Skeletal muscle tissue (tissue), 4 donors: Measurements from ENCODE around the gene TMCC3. TPM values are rescaled to one million over a fixed set of nuclear protein-coding genes. Genes with fewer than 3 reads are reported as not detected.
A peak's percentile ranks its signal among the peaks of the same experiment; 100 is the strongest.
"Not testable (repeated sequence)": the region's sequence is repeated elsewhere in the genome, so short reads cannot be mapped to it uniquely, and the experiment has no call there.

Source experiments
- H3K27ac ChIP-seq: one replicate; pipeline ENCODE4 v1.7.0; 2013; ENCODE audit warnings: mild to moderate bottlenecking, low read depth, low read length, inconsistent platforms
- H3K27me3 ChIP-seq, 3 donors: one replicate each; pipeline ENCODE4 v1.7.0; 2013; ENCODE audit warnings: low read length in 3 of 3; ENCODE audit not compliant: control insufficient read depth in 3 of 3, insufficient read depth in 3 of 3
- H3K36me3 ChIP-seq, 3 donors: one replicate each; pipeline ENCODE4 v1.7.0; 2013; ENCODE audit warnings: low read length in 3 of 3; ENCODE audit not compliant: control insufficient read depth in 3 of 3, insufficient read depth in 3 of 3
- H3K4me1 ChIP-seq, 3 donors: one replicate each; pipeline ENCODE4 v1.7.0; 2013; ENCODE audit warnings: low read length in 3 of 3, mild to moderate bottlenecking in 3 of 3; ENCODE audit not compliant: control insufficient read depth in 3 of 3, insufficient read depth in 3 of 3
- H3K4me3 ChIP-seq, 3 donors: one replicate each; pipeline ENCODE4 v1.7.0; 2013; ENCODE audit warnings: low read length in 3 of 3
- H3K9ac ChIP-seq, 3 donors: one replicate each; pipeline ENCODE4 v1.7.0; 2013; ENCODE audit warnings: low read length in 3 of 3, mild to moderate bottlenecking in 3 of 3, moderate library complexity in 2 of 3, low read depth in 1 of 3
- H3K9me3 ChIP-seq, 3 donors: one replicate each; pipeline ENCODE4 v1.7.0; 2013; ENCODE audit warnings: low read length in 3 of 3; ENCODE audit not compliant: control insufficient read depth in 3 of 3
- total RNA-seq: library from RNA; depleted of rRNA; stranded (reverse); fragments of >200 nt; gene quantifications from one replicate; pipeline ENCODE4 v1.2.3, GENCODE V29; 2014
- donor health status: Osteomylitis.

The TMCC3 gene, protein sequence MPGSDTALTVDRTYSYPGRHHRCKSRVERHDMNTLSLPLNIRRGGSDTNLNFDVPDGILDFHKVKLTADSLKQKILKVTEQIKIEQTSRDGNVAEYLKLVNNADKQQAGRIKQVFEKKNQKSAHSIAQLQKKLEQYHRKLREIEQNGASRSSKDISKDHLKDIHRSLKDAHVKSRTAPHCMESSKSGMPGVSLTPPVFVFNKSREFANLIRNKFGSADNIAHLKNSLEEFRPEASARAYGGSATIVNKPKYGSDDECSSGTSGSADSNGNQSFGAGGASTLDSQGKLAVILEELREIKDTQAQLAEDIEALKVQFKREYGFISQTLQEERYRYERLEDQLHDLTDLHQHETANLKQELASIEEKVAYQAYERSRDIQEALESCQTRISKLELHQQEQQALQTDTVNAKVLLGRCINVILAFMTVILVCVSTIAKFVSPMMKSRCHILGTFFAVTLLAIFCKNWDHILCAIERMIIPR
- 16.7 TPM for total RNA-seq

DNA sequence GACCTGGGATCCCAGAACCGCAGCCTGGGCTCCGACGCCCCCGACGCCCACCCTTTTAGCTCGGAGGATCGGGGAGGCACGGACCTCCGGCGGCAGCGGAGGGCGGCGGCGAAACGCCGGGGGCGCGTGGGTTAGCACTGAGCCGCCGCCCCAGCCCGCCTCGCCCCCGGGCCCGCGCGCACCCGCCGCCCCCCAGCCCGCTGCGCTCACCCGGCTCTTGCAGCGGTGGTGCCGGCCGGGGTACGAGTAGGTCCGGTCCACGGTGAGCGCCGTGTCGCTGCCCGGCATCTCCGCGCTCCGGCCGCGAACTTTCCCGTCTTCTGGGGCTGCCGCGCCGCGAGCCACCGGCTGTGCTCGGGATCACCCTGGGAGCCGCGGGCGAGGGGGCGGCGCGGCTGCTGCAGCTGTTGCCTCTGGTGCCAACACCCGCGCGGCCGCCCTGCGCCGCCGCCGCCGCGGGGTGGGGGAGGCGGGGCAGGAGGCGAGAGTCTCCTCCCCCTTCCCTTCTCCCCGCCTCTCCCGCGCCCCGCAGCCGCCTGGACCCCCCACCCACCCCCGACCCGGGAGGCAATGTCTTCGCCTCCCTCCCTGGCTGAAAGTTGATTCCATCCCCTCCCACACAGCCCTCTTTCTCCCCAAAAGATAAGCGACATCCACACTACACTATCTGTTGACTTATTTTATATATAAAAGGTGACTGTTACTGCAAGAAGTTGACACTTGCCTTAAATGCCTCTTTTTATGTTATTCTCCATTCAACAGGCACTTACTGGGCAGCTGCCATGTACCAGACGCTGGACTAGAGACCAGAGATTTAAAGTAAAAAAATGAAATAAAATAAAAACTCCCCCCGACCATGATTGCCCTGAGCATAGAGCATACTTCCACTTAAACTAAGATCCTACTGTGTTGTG is at the start of gene TMCC3:
Gene TMCC3 (minus strand): TSS at position 415 of the 914 bp plus-strand sequence. CDS start 127 bp downstream, at position 288.
- H3K9me3 ChIP-seq, result no peaks in the 10 kb centered on the region
- peak within 1 kb of the TSS; percentile 90 for H3K27ac ChIP-seq
- H3K27me3 ChIP-seq, result no peaks in the 10 kb centered on the region
- no peaks in the 10 kb centered on the region for H3K36me3 ChIP-seq
- peak within 1 kb of the TSS; percentile 75 to 85 (median 85) for H3K4me3 ChIP-seq
- peaks cover 20 to 27% (median 20%) of the 10 kb centered on the region in 3 donors for H3K4me1 ChIP-seq
- H3K9ac ChIP-seq, result peak within 1 kb of the TSS; percentile 90 to 97 (median 96)

DNA sequence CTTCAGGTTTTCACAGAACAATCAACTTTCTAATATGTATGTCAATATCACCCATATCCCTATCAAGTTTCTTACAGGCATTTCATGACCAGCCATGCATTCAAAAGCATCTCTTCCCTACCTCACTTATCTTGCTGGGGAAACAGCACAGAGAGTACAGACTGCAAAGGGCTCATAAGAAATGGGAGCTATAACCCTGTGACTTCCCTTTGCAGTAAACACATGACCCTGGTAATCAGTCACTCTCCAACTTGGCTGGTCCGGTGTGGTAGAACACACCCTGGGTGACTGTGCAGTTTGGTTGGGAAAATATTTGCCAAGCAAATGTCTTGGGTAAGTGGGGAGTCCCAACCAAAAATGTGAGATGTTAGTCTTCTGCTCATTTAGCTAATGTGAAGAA is 49.4 kb upstream of the TMCC3 start:
- Histone ChIP-seq H3K27me3 (no peaks in the 10 kb centered on the region), H3K27ac (no peak overlapping the region), H3K4me1 (peaks cover 0 to 7% (median 4%) of the 10 kb centered on the region in 3 donors), H3K9me3 (no peaks in the 10 kb centered on the region), H3K9ac (no peak overlapping the region), H3K36me3 (no peaks in the 10 kb centered on the region), H3K4me3 (no peak overlapping the region)

- Histone ChIP-seq H3K9ac (no peak overlapping the region), H3K9me3 (no peaks in the 10 kb centered on the region), H3K27ac (no peak overlapping the region), H3K4me3 (no peak overlapping the region), H3K4me1 (no peaks in the 10 kb centered on the region), H3K27me3 (no peaks in the 10 kb centered on the region), H3K36me3 (no peaks in the 10 kb centered on the region)
Observed at GRCh38 chr12:94698578-94698977, 48.2 kb upstream of the TMCC3 start.

DNA sequence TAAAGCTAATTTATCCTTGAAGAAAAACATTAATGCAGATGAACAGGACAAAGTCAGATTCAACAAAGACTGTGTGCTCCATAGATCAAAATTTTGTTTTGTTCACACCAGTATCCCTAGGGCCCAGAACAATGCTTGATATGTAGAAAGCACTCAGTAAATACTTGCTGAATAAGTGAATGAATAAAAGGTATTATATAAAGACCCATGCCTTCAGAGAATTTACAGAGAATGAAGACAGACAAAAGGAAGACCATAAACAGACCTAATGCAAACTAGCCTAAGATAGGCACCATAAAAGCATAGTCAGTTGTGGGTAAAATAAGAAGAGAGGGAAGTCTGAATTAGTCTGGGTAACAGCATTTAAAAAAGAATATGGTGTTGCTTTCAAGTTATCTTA is 47.3 kb upstream of the TMCC3 start:
- Histone ChIP-seq H3K27ac (no peak overlapping the region), H3K27me3 (no peaks in the 10 kb centered on the region), H3K9ac (no peak overlapping the region), H3K36me3 (no peaks in the 10 kb centered on the region), H3K4me3 (no peak overlapping the region), H3K9me3 (no peaks in the 10 kb centered on the region), H3K4me1 (no peaks in the 10 kb centered on the region)

- Histone ChIP-seq H3K4me1 (peaks cover 3 to 9% (median 5%) of the 10 kb centered on the region in 3 donors), H3K4me3 (no peak overlapping the region), H3K9me3 (no peaks in the 10 kb centered on the region), H3K27ac (no peak overlapping the region), H3K27me3 (no peaks in the 10 kb centered on the region), H3K36me3 (no peaks in the 10 kb centered on the region), H3K9ac (no peak overlapping the region)
Observed at GRCh38 chr12:94694732-94695131, 44.4 kb upstream of the TMCC3 start.

DNA sequence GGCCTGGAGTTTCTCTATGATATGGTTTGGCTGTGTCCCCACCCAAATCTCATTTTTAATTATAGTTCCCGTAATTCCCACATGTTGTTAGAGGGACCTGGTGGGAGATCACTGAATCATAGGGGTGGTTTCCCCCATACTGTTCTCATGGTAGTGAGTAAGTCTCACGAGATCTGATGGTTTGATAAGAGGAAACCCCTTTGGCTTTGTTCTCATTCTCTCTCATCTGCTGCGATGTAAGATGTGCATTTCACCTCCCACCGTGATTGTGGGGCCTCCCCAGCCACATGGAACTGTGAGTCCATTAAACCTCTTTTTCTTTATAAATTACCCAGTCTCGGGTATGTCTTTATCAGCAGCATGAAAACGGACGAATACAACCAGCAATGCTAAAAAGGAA is 42.5 kb upstream of the TMCC3 start:
- not testable (repeated sequence) for H3K27ac ChIP-seq, H3K9me3 ChIP-seq, H3K4me3 ChIP-seq, H3K27me3 ChIP-seq, H3K9ac ChIP-seq, H3K36me3 ChIP-seq
- peaks cover 3 to 16% (median 5%) of the 10 kb centered on the region in 3 donors for H3K4me1 ChIP-seq

GRCh38 chr12:94690198-94690771 is 39.9 kb upstream of the TMCC3 start:
- Histone ChIP-seq H3K27ac (no peak overlapping the region), H3K9me3 (no peaks in the 10 kb centered on the region), H3K4me1 (peaks cover 3 to 16% (median 5%) of the 10 kb centered on the region in 3 donors), H3K4me3 (peak overlapping the region in 2 of 3 donors; percentile 29 to 45), H3K36me3 (no peaks in the 10 kb centered on the region), H3K9ac (no peak overlapping the region), H3K27me3 (no peaks in the 10 kb centered on the region)

- Histone ChIP-seq H3K4me3 (peak overlapping the region; percentile 29 to 45 (median 30)), H3K27ac (no peak overlapping the region)
Observed at GRCh38 chr12:94689646-94690036, 39.3 kb upstream of the TMCC3 start.

GRCh38 chr12:94689002-94689645 is 38.8 kb upstream of the TMCC3 start:
- no peak overlapping the region for H3K4me3 ChIP-seq
- H3K9ac ChIP-seq, result no peak overlapping the region
- no peaks in the 10 kb centered on the region for H3K9me3 ChIP-seq
- H3K4me1 ChIP-seq, result peaks cover 3 to 16% (median 5%) of the 10 kb centered on the region in 3 donors
- H3K36me3 ChIP-seq, result no peaks in the 10 kb centered on the region
- H3K27me3 ChIP-seq, result no peaks in the 10 kb centered on the region
- H3K27ac ChIP-seq, result no peak overlapping the region

More at GRCh38 chr12:94689646-94690036, 39.3 kb upstream of the TMCC3 start:
- Histone ChIP-seq H3K9ac (peak overlapping the region in 1 of 3 donors; percentile 26), H3K9me3 (no peaks in the 10 kb centered on the region), H3K4me1 (peaks cover 3 to 16% (median 5%) of the 10 kb centered on the region in 3 donors), H3K36me3 (no peaks in the 10 kb centered on the region), H3K27me3 (no peaks in the 10 kb centered on the region)
